KOPT-K1 (cell line): ENCODE data around the gene KIAA0586.
"Not testable (repeated sequence)": the region's sequence is repeated elsewhere in the genome, so short reads cannot be mapped to it uniquely, and the experiment has no call there.

Experiments used
- H3K27ac ChIP-seq: fragments of 200-600 bp; sonication (generic); 2 replicates; pipeline ENCODE4 v1.5.1; 2016; ENCODE audit warnings: antibody characterized with exemption, mild to moderate bottlenecking, low read depth, low read length; ENCODE audit not compliant: poor library complexity, severe bottlenecking
- H3K36me3 ChIP-seq: fragments of 200-600 bp; sonication (generic); 2 replicates; pipeline ENCODE4 v1.5.1; 2017; ENCODE audit warnings: antibody characterized with exemption, mild to moderate bottlenecking, low read length, moderate library complexity; ENCODE audit not compliant: insufficient read depth
- H3K9me3 ChIP-seq: fragments of 200-600 bp; sonication (generic); 2 replicates; pipeline ENCODE4 v1.5.1; 2017; ENCODE audit warnings: antibody characterized with exemption, low read length, mild to moderate bottlenecking; ENCODE audit not compliant: insufficient read depth, poor library complexity, severe bottlenecking

The KIAA0586 gene

GRCh38 chr14:58484176-58484575 is 56.7 kb downstream of the KIAA0586 start:
- no peaks in the 10 kb centered on the region for H3K9me3 ChIP-seq
- no peak overlapping the region for H3K27ac ChIP-seq

GRCh38 chr14:58488550-58488949 is 61.0 kb downstream of the KIAA0586 start:
- Histone ChIP-seq H3K36me3 (peaks cover 67% of the 10 kb centered on the region), H3K9me3 (no peaks in the 10 kb centered on the region), H3K27ac (no peak overlapping the region)

More at GRCh38 chr14:58484176-58484575, 56.7 kb downstream of the KIAA0586 start:
- peaks cover 42% of the 10 kb centered on the region for H3K36me3 ChIP-seq

GRCh38 chr14:58491593-58491992 is 64.1 kb downstream of the KIAA0586 start:
- Histone ChIP-seq H3K27ac (no peak overlapping the region), H3K9me3 (no peaks in the 10 kb centered on the region), H3K36me3 (peaks cover 64% of the 10 kb centered on the region)

GRCh38 chr14:58492044-58492443 is 64.5 kb downstream of the KIAA0586 start:
- Histone ChIP-seq H3K36me3 (peaks cover 60% of the 10 kb centered on the region), H3K9me3 (no peaks in the 10 kb centered on the region), H3K27ac (no peak overlapping the region)

- Histone ChIP-seq H3K9me3 (no peaks in the 10 kb centered on the region), H3K27ac (no peak overlapping the region), H3K36me3 (peaks cover 33% of the 10 kb centered on the region)
Observed at GRCh38 chr14:58501214-58501816, 73.8 kb downstream of the KIAA0586 start.

- Histone ChIP-seq H3K9me3 (no peaks in the 10 kb centered on the region), H3K36me3 (peaks cover 14% of the 10 kb centered on the region), H3K27ac (no peak overlapping the region)
Observed at GRCh38 chr14:58513272-58513671, 85.8 kb downstream of the KIAA0586 start.

- no peaks in the 10 kb centered on the region for H3K9me3 ChIP-seq
- H3K27ac ChIP-seq = no peak overlapping the region
- peaks cover 14% of the 10 kb centered on the region for H3K36me3 ChIP-seq
Observed at GRCh38 chr14:58517592-58517991, 90.1 kb downstream of the KIAA0586 start.

- not testable (repeated sequence) for H3K9me3 ChIP-seq
- H3K36me3 ChIP-seq = peaks cover 14% of the 10 kb centered on the region
Observed at GRCh38 chr14:58525691-58526090, 98.2 kb downstream of the KIAA0586 start.

GRCh38 chr14:58533446-58533845 is 105.9 kb downstream of the KIAA0586 start:
- Histone ChIP-seq H3K36me3 (no peaks in the 10 kb centered on the region), H3K9me3 (no peaks in the 10 kb centered on the region), H3K27ac (no peak overlapping the region)

More at GRCh38 chr14:58525691-58526090, 98.2 kb downstream of the KIAA0586 start:
- H3K27ac ChIP-seq = not testable (repeated sequence)

GRCh38 chr14:58535044-58535443 is 107.5 kb downstream of the KIAA0586 start:
- H3K36me3 ChIP-seq = no peaks in the 10 kb centered on the region
- H3K9me3 ChIP-seq = no peaks in the 10 kb centered on the region
- H3K27ac ChIP-seq = no peak overlapping the region

GRCh38 chr14:58537004-58537403 is 109.5 kb downstream of the KIAA0586 start:
- H3K27ac ChIP-seq = no peak overlapping the region
- no peaks in the 10 kb centered on the region for H3K9me3 ChIP-seq
- H3K36me3 ChIP-seq = no peaks in the 10 kb centered on the region

- no peaks in the 10 kb centered on the region for H3K9me3 ChIP-seq
- H3K36me3 ChIP-seq = no peaks in the 10 kb centered on the region
- no peak overlapping the region for H3K27ac ChIP-seq
Observed at GRCh38 chr14:58540749-58541632, 113.5 kb downstream of the KIAA0586 start.

- H3K27ac ChIP-seq = no peak overlapping the region
- no peaks in the 10 kb centered on the region for H3K36me3 ChIP-seq
- H3K9me3 ChIP-seq = no peaks in the 10 kb centered on the region
Observed at GRCh38 chr14:58541633-58542022, 114.1 kb downstream of the KIAA0586 start.

- no peak overlapping the region for H3K27ac ChIP-seq
- no peaks in the 10 kb centered on the region for H3K9me3 ChIP-seq
- no peaks in the 10 kb centered on the region for H3K36me3 ChIP-seq
Observed at GRCh38 chr14:58543253-58543652, 115.7 kb downstream of the KIAA0586 start.

- H3K9me3 ChIP-seq = no peaks in the 10 kb centered on the region
- H3K27ac ChIP-seq = no peak overlapping the region
Observed at GRCh38 chr14:58547649-58548048, 120.1 kb downstream of the KIAA0586 start.

More at GRCh38 chr14:58547649-58548048, 120.1 kb downstream of the KIAA0586 start:
- H3K36me3 ChIP-seq = no peaks in the 10 kb centered on the region
